Adrenal gland (tissue), 12 donors: Measurements from ENCODE around the gene MAN1B1. TPM values are rescaled to one million over a fixed set of nuclear protein-coding genes. Genes with fewer than 3 reads are reported as not detected.

Experiments used
- DNase-seq, 7 donors: peaks; one replicate each; pipeline ENCODE4 v3.0.0-alpha.2; 2019 to 2020
- H3K27ac ChIP-seq, 5 donors: fragments of 200-600 bp; sonication (generic) in 4 of 5; 1 replicate in 3 of 5; 2 replicates in 2 of 5; pipeline versions ENCODE4 v1.5.1 to v1.8.0; 2016 to 2020; ENCODE audit warnings: mild to moderate bottlenecking in 1 of 5
- H3K27me3 ChIP-seq: fragments of 200-600 bp; 2 replicates; pipeline ENCODE4 v1.8.0; 2021
- H3K36me3 ChIP-seq, 2 donors: fragments of 200-600 bp; replicated peaks in 1 of 2; 1 replicate in 1 of 2; 2 replicates in 1 of 2; pipeline versions ENCODE4 v1.5.1 to v1.8.0; 2018 to 2022
- H3K4me1 ChIP-seq, 2 donors: fragments of 200-600 bp; replicated peaks in 1 of 2; 1 replicate in 1 of 2; 2 replicates in 1 of 2; pipeline versions ENCODE4 v1.5.1 to v1.8.0; 2018 to 2021
- H3K4me3 ChIP-seq, 4 donors: fragments of 200-600 bp; sonication (generic) in 3 of 4; one replicate each; pipeline ENCODE4 v1.5.1; 2016 to 2018
- H3K9me3 ChIP-seq, 3 donors: fragments of 200-600 bp; sonication (generic) in 1 of 3; replicated peaks in 1 of 3; 1 replicate in 2 of 3; 2 replicates in 1 of 3; pipeline versions ENCODE4 v1.5.1 to v1.8.0; 2016 to 2021
- POLR2A ChIP-seq, 2 donors: fragments of 450-650 bp; IDR thresholded peaks; one replicate each; pipeline ENCODE4 v1.6.1; 2017; ENCODE audit warnings: antibody characterized with exemption in 2 of 2, mild to moderate bottlenecking in 2 of 2, moderate library complexity in 1 of 2
- WGBS, 4 donors: extraction: QIAGEN DNeasy Blood & Tissue Kit in 2 of 4; methylation state at CpG; one replicate each; pipeline versions ENCODE4 v1.1.5 to v1.1.7; 2013 to 2017; 5-methylcytosine and 5-hydroxymethylcytosine counted together
- intact Hi-C, 2 donors: fragments of 100-400 bp; cut with DNase I; formaldehyde crosslinking; loops; one replicate each; pipeline versions ENCODE4 v1.14.1 to v1.15.0; 2022 to 2023
- polyA plus RNA-seq, 3 donors: library from polyadenylated mRNA; stranded (reverse); fragments of 200-250 nt in 2 of 3; fragments of 350-450 nt in 1 of 3; fragmentation: Illumina TruSeq in 1 of 3; extraction: RNeasy Lipid Tissue Mini Kit (QIAGEN cat#74804) in 1 of 3; gene quantifications; one replicate each; pipeline ENCODE4 v1.2.3, GENCODE V29; 2013 to 2014
- total RNA-seq, 9 donors: library from RNA; depleted of rRNA in 4 of 9; stranded (reverse); fragments of >200 nt in 4 of 9; fragments of 120-200 nt in 1 of 9; fragmentation: NEBNext Ultra II Directional in 1 of 9; extraction: Animal tissue kit (Norgen Biotek cat#: 25700) in 1 of 9; gene quantifications; one replicate each; pipeline versions ENCODE4 v1.1.0 to v1.2.4, GENCODE V29; 2013 to 2023
- TF ChIP-seq, protein P1 (sequence below), 6 experiments: fragments of 450-650 bp in 4 of 6; fragments of 200-600 bp in 2 of 6; sonication (generic) in 1 of 6; IDR thresholded peaks; 1 replicate in 5 of 6; 2 replicates in 1 of 6; pipeline versions ENCODE4 v1.5.1 to v1.8.0; 2016 to 2021; ENCODE audit warnings: antibody characterized with exemption in 6 of 6, mild to moderate bottlenecking in 2 of 6, moderate library complexity in 1 of 6
- donor health status: healthy with polysubstance abuse.
- donor health status: Bipolar disorder and iron deficiency.
- donor health status: DM: yes; HTN: yes; CAD: no.
- donor health status: DM: no; HTN: no; CAD: no.
- donor health status: DM: no; HTN: no; CAD: no.
- donor health status: DM: yes; HTN: yes; CAD: no.

The MAN1B1 gene
- total and polyA plus RNA-seq, 12 donors: 44.4 to 138 (median 67.9) TPM

DNA sequence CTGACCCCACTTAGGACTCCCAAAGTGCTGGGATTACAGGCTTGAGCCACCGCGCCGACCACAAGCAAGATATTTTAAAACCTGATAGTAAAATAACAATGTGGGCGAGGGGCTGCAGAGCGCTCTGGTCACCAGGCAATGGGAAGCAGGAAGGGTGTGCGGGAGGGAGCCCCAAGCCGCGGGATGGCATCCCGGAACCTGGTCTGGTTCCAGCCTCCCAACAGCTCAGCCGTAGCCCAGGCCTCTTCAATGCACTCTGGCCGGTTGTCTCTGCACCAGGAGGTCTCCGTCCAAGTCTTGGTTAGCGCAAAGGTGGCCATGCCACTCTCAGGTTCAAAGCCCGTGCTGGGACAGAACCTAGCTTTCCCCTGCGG is 10.2 kb upstream of the MAN1B1 start:
- WGBS, 4 donors: 61 to 89% (median 68%) methylated on average over 5 to 15 of the region's 15 CpGs
- Histone ChIP-seq H3K27me3 (no peaks in the 10 kb centered on the region), H3K4me3 (peak overlapping the region in 1 of 4 donors; percentile 87), H3K36me3 (peaks cover 0 to 26% of the 10 kb centered on the region in 2 donors), H3K9me3 (no peaks in the 10 kb centered on the region), H3K4me1 (peaks cover 6 to 17% of the 10 kb centered on the region in 2 donors), H3K27ac (peak overlapping the region in 3 of 5 donors; percentile 43 to 73 (median 64))
- TF ChIP-seq POLR2A (IDR thresholded peaks at IDR 0.05): no peak
- TF ChIP-seq, protein P1, sequence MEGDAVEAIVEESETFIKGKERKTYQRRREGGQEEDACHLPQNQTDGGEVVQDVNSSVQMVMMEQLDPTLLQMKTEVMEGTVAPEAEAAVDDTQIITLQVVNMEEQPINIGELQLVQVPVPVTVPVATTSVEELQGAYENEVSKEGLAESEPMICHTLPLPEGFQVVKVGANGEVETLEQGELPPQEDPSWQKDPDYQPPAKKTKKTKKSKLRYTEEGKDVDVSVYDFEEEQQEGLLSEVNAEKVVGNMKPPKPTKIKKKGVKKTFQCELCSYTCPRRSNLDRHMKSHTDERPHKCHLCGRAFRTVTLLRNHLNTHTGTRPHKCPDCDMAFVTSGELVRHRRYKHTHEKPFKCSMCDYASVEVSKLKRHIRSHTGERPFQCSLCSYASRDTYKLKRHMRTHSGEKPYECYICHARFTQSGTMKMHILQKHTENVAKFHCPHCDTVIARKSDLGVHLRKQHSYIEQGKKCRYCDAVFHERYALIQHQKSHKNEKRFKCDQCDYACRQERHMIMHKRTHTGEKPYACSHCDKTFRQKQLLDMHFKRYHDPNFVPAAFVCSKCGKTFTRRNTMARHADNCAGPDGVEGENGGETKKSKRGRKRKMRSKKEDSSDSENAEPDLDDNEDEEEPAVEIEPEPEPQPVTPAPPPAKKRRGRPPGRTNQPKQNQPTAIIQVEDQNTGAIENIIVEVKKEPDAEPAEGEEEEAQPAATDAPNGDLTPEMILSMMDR (IDR thresholded peaks at IDR 0.05): no peak
- intact Hi-C loops: no loop called here
- no peak for DNase-seq

DNA sequence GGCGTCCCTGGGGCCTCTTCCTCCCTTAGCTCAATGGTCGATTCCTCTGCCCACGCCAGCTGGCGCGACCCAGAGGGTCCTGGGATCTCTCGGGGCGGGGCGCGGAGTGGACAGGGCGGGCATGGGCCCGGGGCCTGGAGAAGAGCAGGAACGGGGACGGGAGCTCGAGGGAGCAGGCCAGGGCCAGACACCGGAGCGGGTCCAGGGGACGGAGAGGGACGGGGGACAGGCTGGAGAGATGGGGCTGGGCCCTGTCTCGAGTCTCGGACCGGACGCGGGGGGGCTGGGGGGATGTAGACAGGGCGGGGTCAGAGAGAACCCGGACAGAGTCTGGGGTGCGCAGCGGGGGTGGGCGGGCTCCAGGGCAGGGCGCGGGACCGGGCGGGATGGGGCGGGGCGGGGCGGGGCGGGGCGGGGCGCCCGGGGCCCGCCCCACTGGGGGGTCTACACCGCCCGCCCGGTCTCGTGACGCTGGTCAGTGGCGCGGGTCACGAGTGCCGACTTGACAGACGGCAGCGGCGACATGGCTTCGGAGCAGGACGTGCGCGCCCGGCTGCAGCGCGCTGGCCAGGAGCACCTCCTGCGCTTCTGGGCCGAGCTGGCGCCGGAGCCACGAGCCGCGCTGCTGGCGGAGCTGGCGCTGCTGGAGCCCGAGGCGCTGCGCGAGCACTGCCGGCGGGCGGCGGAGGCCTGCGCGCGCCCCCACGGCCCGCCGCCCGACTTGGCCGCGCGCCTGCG is 9.6 kb upstream of the MAN1B1 start, which contains the start of gene UAP1L1:
UAP1L1 (plus strand) TSS at position 508 of the 738 bp plus-strand sequence; CDS start at position 524, 16 bp downstream.
- Histone ChIP-seq H3K27ac (peak within 1 kb of the TSS in 3 of 5 donors; percentile 43 to 73 (median 64)), H3K27me3 (no peaks in the 10 kb centered on the region), H3K9me3 (no peaks in the 10 kb centered on the region), H3K4me1 (peaks cover 6 to 17% of the 10 kb centered on the region in 2 donors), H3K4me3 (peak within 1 kb of the TSS; percentile 25 to 87 (median 42)), H3K36me3 (peaks cover 0 to 28% of the 10 kb centered on the region in 2 donors)
- intact Hi-C loops: no loop called here
- WGBS, 4 donors: 2 to 3% (median 2%) methylated on average over 13 to 81 of the region's 87 CpGs; no CpG with 5 or more reads in 1 of the 4 donors
- TF ChIP-seq POLR2A (IDR thresholded peaks at IDR 0.05): peak; percentile 50 to 66
- TF ChIP-seq, protein P1 (IDR thresholded peaks at IDR 0.05): no peak
- peak; percentile 82 to 91 (median 85) for DNase-seq

DNA sequence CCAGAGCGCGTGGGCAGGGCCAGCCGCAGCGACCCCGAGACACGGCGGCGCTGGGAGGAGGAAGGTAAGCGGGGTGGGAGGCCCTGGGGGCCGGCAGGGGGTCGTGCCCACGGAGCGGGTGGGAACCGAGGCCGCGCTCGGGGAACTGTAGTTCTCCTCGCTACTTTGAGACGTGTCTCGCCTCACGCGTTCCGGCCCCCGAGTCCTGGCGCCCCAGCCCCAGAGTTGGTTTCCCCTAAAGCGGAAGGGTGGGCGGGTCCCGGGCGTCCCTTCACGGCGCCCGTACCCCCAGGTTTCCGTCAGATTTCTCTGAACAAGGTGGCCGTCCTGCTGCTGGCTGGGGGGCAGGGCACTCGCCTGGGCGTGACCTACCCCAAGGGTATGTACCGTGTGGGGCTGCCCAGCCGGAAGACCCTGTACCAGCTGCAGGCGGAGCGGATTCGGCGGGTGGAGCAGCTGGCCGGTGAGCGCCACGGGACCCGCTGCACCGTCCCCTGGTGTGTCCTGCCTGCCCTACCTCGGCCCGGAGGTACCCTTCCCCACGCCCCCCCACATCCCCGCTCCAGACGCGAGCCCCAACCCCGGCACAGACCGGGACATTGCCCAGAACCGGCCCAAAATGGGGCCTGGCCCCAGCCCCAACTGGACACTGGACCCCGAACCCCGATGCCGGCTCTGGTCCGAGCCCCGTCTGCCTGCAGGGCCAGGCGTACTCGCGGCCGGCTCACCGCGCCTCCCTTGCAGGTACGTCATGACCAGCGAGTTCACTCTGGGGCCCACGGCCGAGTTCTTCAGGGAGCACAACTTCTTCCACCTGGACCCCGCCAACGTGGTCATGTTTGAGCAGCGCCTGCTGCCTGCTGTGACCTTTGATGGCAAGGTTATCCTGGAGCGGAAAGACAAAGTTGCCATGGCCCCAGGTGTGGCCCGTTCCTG is 8.8 kb upstream of the MAN1B1 start:
- TF ChIP-seq, protein P1 (IDR thresholded peaks at IDR 0.05): no peak
- no peak for TF ChIP-seq POLR2A (IDR thresholded peaks at IDR 0.05)
- DNase-seq: peak in 2 of 7 donors; percentile 35 to 44
- Histone ChIP-seq H3K36me3 (peaks cover 0 to 36% of the 10 kb centered on the region in 2 donors), H3K27me3 (no peaks in the 10 kb centered on the region), H3K4me3 (peak overlapping the region; percentile 25 to 87 (median 42)), H3K9me3 (no peaks in the 10 kb centered on the region), H3K4me1 (peaks cover 6 to 20% of the 10 kb centered on the region in 2 donors), H3K27ac (peak overlapping the region in 2 of 5 donors; percentile 64 to 73)
- intact Hi-C loops: no loop called here
- 8 to 25% (median 12%) methylated on average over 5 to 75 of the region's 76 CpGs for WGBS, 4 donors
